Measurements from ENCODE around the gene TSPOAP1.

Gene TSPOAP1

GRCh38 chr17:58329035-58329809 lies 627 bp upstream of the TSPOAP1 start:
- DNase-seq = peak; percentile 28

DNA sequence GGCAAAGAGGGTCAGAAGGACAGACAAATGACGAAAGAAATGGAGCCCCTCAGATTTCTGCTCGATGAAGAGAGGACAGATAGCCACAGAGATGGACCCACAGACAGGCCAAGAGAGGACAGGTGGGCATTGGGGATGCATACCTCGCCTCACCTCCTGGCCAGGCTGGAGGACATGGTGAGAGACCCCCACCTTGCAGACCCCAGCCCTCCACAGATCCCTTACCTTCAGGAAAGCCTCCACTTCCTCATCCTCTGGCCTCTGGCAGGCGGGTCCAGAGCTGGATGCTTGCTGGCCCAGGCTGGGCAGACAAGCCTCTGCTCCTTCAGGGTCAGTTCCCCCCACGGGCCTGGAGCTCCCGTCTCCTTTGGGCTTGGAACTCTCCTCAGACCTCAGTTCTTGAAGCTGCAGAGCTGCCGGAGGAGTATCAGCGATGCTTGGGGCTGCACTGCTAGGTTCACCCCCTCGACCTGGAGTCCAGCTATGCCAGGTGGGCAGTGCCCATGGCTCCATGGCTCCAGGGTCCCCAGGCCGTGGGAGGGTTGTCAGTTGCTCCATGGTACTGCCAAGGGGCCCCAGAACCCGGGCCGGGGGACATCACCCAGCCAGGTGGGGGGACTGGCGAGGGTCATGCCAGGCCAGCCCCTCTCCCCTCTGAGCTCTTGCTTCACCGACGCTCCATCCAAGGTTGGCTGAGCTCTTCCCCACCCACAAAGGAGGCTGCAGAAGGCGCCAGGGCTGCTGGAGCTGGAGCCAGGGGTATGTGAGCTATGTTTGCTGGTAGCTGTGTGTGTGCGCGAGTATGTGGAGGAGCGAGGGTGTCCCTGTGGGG lies 1.0 kb downstream of the TSPOAP1 start:
- peak; percentile 24 for DNase-seq

GRCh38 chr17:58326609-58327362 lies 1.8 kb downstream of the TSPOAP1 start:
- DNase-seq = no peak

DNA sequence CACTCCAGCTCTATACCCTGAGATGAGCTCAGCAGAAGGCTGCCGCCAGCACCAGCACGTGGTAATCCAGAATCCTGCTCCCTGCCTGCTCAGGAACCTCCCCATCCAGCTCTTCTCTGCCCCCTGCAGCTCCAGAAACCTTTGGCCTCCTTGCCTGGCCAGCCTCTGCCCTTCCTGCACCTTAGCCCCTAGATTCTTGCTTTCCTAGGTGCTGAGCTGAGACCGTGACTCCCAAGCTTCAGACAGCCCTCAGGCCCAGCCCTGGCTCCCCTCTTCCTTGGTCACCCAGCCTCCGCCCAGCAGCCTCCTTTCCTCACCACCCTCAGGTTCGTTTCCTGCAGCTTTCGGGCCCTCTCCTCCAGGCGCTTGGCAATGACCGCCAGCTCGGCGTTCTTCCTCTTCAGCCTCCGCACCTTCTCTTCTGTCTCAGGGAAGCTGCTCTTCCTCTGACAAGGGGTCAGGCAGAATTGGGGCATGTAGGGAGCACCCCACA lies 2.6 kb downstream of the TSPOAP1 start:
- DNase-seq = no peak

DNA sequence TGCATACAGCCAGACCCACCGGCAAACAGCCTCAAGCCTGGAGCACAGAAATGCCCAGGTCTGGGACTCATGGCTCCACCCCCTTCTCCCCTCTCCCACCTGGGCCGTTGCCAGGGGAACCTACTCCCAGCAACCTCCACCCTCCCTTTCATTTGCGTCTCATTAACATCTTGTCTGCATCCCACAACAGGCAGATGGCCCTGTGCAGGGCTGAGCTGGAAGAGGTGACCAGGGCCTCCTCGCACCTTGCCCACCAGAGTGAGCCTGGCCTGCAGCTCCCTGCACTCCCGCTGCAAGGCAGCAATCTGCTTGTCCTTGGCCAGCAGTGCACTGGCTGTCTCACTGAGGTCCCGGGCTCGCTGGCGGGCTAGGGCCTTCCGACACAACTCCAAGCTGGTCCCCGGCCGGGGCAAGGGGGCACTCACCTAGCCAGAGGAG lies 3.3 kb downstream of the TSPOAP1 start:
- no peak for DNase-seq

GRCh38 chr17:58324409-58325288 lies 3.9 kb downstream of the TSPOAP1 start:
- DNase-seq = peak; percentile 40

GRCh38 chr17:58324056-58324408 lies 4.6 kb downstream of the TSPOAP1 start:
- DNase-seq = no peak

DNA sequence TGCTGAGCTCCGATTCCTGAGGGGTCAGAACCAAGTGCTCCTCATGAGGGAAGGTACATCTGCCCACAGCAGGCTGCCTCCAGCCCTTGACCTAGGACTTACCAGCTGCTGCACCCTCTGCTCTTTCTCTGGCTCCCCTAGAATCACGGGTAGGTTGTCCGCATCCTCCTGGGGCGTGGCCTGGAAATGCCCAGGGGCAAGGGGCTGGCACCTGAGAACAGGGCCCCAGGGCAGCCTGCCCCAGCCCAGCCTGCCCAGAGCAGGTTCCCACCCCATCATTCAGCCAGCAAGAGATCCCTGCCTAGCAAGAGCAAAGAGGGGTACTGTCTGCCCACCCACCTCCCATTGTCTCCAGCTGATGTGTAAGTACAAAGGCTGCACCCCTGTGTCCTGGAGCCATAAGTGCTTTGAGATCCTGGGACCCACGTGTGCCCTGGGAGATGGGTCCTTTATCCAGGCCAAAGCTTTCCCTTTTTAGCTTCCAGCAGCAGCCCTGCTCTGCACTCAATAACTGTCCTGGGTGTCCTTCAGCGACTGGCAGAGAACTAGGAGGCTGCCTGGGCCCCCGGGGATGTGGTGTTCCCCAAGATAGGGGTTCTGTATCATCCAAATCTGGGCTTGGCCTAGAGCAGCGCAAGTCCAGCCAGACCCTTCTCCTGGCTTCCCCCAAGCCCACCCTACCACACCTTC lies 5.1 kb downstream of the TSPOAP1 start:
- DNase-seq = no peak

- DNase-seq = no peak
Measured at GRCh38 chr17:58322581-58323185, 5.9 kb downstream of the TSPOAP1 start.

DNA sequence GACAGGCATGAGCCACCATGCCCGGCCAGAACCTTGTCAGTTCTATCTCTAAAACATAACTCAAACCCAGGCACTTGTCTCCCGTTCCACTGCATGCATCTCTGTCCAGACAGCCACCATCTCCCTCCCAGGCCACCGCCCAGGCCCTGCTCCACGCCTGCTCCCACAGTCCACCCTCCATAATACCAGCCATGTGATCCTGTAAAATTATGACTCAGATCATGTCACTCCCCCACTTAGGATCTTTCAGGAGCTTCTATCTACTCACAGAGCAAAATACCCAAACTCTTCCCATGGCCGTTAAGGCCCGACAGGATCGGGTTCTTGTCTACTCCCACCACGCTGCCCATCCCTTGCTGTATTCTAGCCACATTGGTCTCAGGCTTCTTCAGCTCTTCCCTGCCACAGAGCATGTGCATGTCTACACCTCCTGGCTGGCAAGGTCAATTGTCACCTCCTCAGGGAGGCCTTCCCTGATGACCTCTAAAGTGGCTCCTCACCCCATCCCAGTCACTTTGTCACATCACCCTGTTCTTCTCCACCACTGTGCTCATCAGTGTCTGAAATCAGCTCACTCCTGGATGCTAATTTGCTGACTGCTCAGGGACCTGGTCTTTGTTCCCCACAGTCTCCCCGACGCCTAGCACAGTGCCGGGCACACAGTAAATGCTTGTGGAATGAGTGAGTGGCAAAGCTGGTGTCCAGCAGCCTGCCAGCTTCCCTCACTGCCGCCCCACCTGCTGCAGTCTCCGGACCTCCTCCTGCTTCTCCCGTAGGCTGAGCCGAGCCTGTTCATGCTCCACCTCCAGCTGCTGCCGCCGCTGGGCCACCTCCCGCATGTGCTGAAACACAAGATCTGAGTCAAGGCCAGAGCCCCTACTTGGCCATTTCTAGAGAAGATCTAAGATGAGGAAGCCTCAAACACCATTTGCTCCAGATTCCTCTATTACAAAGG lies 6.7 kb downstream of the TSPOAP1 start:
- no peak for DNase-seq

GRCh38 chr17:58320570-58321323 lies 7.8 kb downstream of the TSPOAP1 start:
- DNase-seq = no peak

GRCh38 chr17:58320163-58320558 lies 8.4 kb downstream of the TSPOAP1 start:
- DNase-seq = no peak

- no peak for DNase-seq
Measured at GRCh38 chr17:58319173-58320162, 9.1 kb downstream of the TSPOAP1 start.

GRCh38 chr17:58318627-58319172 lies 9.9 kb downstream of the TSPOAP1 start:
- DNase-seq = no peak

- DNase-seq = no peak
Measured at GRCh38 chr17:58318065-58318481, 10.5 kb downstream of the TSPOAP1 start.

DNA sequence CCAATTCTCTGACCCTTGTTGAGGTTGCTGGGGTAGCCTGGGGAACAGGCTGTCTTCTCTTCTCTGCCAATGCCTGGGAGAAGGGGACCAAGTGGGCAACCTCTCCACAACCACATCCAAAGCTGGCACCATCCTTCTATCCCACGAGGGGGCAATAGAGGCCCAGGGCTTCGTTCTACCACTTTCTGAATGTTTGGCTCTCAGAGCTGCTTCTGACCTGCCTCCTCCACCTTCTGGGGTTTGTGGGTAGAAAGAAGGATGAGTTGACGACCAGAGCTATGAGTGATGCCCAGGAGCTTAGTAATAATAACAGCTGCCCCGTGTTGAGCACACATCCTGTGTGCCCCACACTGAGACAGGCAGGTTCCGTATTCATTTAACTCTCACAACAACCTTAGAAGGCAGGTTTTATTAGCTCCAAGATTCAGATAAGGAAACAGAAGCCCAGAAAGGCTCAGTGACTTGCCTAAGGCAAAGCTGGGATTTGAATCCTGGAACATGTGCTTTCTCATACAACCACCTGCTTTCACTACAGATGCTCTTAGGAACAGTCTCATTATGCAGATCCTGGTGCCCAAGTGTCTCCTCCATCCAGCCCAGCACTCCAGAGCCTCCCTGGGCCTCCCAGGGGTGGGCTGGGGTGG lies 11.1 kb downstream of the TSPOAP1 start:
- peak; percentile 75 for DNase-seq

Measured in fibroblast of upper back skin (primary cell).